GM20000 (cell line): ENCODE measurements around the gene NT5C1B.

Experiments used
- DNase-seq: peaks from one replicate; pipeline ENCODE4 v3.0.0; 2012; ENCODE audit warnings: low spot score
- CTCF ChIP-seq: IDR thresholded peaks from 2 replicates; pipeline ENCODE4 v1.5.1; 2012; ENCODE audit warnings: mild to moderate bottlenecking, control low read depth; ENCODE audit errors: extremely low read depth, missing control alignments

NT5C1B gene

GRCh38 chr2:18544171-18544570 lies 45.2 kb downstream of the NT5C1B start:
- DNase-seq: no peak
- TF ChIP-seq CTCF: no peak

GRCh38 chr2:18540872-18541271 lies 48.5 kb downstream of the NT5C1B start:
- TF ChIP-seq CTCF: no peak
- DNase-seq: no peak

- no peak for TF ChIP-seq CTCF
- DNase-seq: no peak
These were observed 52.7 kb downstream of the NT5C1B start for GRCh38 chr2:18536697-18537096.

- no peak for DNase-seq
- TF ChIP-seq CTCF: no peak
These were observed 53.3 kb downstream of the NT5C1B start for GRCh38 chr2:18536100-18536499.

- no peak for TF ChIP-seq CTCF
- no peak for DNase-seq
These were observed 58.2 kb downstream of the NT5C1B start for GRCh38 chr2:18531194-18531593.

- no peak for TF ChIP-seq CTCF
- no peak for DNase-seq
These were observed 61.5 kb downstream of the NT5C1B start for GRCh38 chr2:18527822-18528221.

- no peak for DNase-seq
- TF ChIP-seq CTCF: no peak
These were observed 62.0 kb downstream of the NT5C1B start for GRCh38 chr2:18527326-18527725.

GRCh38 chr2:18526429-18526828 lies 62.9 kb downstream of the NT5C1B start:
- TF ChIP-seq CTCF: no peak
- DNase-seq: no peak
